H1 (cell line): Measurements from ENCODE around the gene ECI1. TPM values are rescaled to one million over a fixed set of nuclear protein-coding genes. Genes with fewer than 3 reads are reported as not detected.

Source experiments
- EZH2 ChIP-seq: fragments of 200-600 bp; sonication (generic); IDR thresholded peaks from 2 replicates; pipeline ENCODE4 v1.7.1; 2012; ENCODE audit warnings: low read depth, mild to moderate bottlenecking, moderate library complexity, low read length, inconsistent platforms; ENCODE audit not compliant: severe bottlenecking
- HDAC6 ChIP-seq: IDR thresholded peaks from one replicate; pipeline ENCODE4 v1.7.1; 2012; ENCODE audit warnings: low read depth, mild to moderate bottlenecking, inconsistent platforms, low read length, moderate library complexity
- KDM4A ChIP-seq: IDR thresholded peaks from one replicate; pipeline ENCODE4 v1.7.1; 2012; ENCODE audit warnings: low read depth, mild to moderate bottlenecking, moderate library complexity, low read length, inconsistent platforms; ENCODE audit not compliant: severe bottlenecking
- POLR2A ChIP-seq, 2 experiments: IDR thresholded peaks; 1 replicate in 1 of 2; 2 replicates in 1 of 2; pipeline ENCODE4 v1.6.1; 2011; ENCODE audit warnings: low read depth in 2 of 2, low read length in 2 of 2, mild to moderate bottlenecking in 2 of 2; ENCODE audit errors: control extremely low read depth in 1 of 2
- POLR2AphosphoS5 ChIP-seq: IDR thresholded peaks from 2 replicates; pipeline ENCODE4 v1.6.1; 2011; ENCODE audit warnings: low read depth, low read length
- USF2 ChIP-seq: IDR thresholded peaks from 2 replicates; pipeline ENCODE4 v1.6.1; 2011; ENCODE audit warnings: low read length, improper control_type of control experiment
- polyA plus RNA-seq, 7 experiments: library from polyadenylated mRNA; depleted of rRNA in 3 of 7; stranded (reverse) in 5 of 7; unstranded in 2 of 7; fragments of >200 nt in 5 of 7; fragments of 200-250 nt in 2 of 7; gene quantifications; 1 replicate in 5 of 7; 2 replicates in 1 of 7; 4 replicates in 1 of 7; pipeline versions ENCODE4 v1.2.1 to v1.2.3, GENCODE V29; 2011 to 2013; ENCODE audit warnings: missing spikeins in 2 of 7, mixed read lengths in 2 of 7
- total RNA-seq: library from RNA; stranded (reverse); fragmentation: NEBNext Ultra II Directional; extraction: Animal tissue kit (Norgen Biotek cat#: 25700); gene quantifications from 2 replicates; pipeline ENCODE4 v1.2.1, GENCODE V29; 2021

The ECI1 gene
- total and polyA plus RNA-seq, 2 of the 8 experiments (the other 6 are each of a cell fraction or from before 2014, with no cell fraction given), result 79.5 to 151 TPM

GRCh38 chr16:2276368-2277195 is 25.2 kb upstream of the ECI1 start (continued):
- TF ChIP-seq USF2 (no peak), EZH2 (no peak), POLR2A (IDR thresholded peaks at IDR 0.05; ENCODE audit: control extremely low read depth in 1 of 2, low read depth in 2 of 2, low read length in 2 of 2) (no peak), HDAC6 (no peak), POLR2AphosphoS5 (no peak), KDM4A (no peak)
